ENCODE data around the gene TPD52L1. TPM values are rescaled to one million over a fixed set of nuclear protein-coding genes. Genes with fewer than 3 reads are reported as not detected.

Gene TPD52L1
- total and polyA plus RNA-seq, 2 of the 4 experiments (the other 2 are of a cell fraction), result 10.2 to 13.5 TPM

- no peak overlapping the region for H3K9ac ChIP-seq (ENCODE audit: low read depth, low read length)
- H3K9me3 ChIP-seq (ENCODE audit: control insufficient read depth, insufficient read depth, low read length), result peaks cover under 1% of the 10 kb centered on the region; the same call in 1 of the 2 replicates
- ChIA-PET CTCF (no interaction called here), POLR2A (ENCODE audit: unreplicated experiment) (no interaction called here)
- no peak overlapping the region for H3K14ac ChIP-seq (replicated peaks; ENCODE audit: low read depth, low read length)
- no peak overlapping the region for H2BK20ac ChIP-seq (ENCODE audit: low read depth, low read length)
- H3K18ac ChIP-seq (ENCODE audit: low read depth, low read length), result no peak overlapping the region
- no peak overlapping the region for H2AK9ac ChIP-seq (replicated peaks; ENCODE audit: low read depth, low read length, poor library complexity)
- 0 out of 2 replicates have a peak, but pooled peaks cover 2% of the 10 kb centered on the region for H3K4me1 ChIP-seq (ENCODE audit: control insufficient read depth, insufficient read depth, low read length)
- no peak overlapping the region for H3K27ac ChIP-seq (ENCODE audit: insufficient read depth, low read length)
- H3K27me3 ChIP-seq (ENCODE audit: control insufficient read depth, insufficient read depth, low read length), result no peaks in the 10 kb centered on the region
- H4K8ac ChIP-seq (ENCODE audit: low read depth in 2 of 2, low read length in 2 of 2), result no peak overlapping the region
- DNase-seq (no peak), ATAC-seq (ENCODE audit: low read depth) (no peak)
- no CpG with 5 or more reads among the region's 14 CpGs for WGBS, 2 experiments (ENCODE audit: extremely low coverage in 2 of 2, insufficient read length in 1 of 2)
- dilution Hi-C loops (cut with HindIII; ENCODE audit: low sequenced_read_pairs, unreplicated experiment), result no loop called here
- no peak overlapping the region for H2AK5ac ChIP-seq (ENCODE audit: low read depth, low read length)
- no peak overlapping the region for H2BK15ac ChIP-seq (ENCODE audit: low read depth, low read length)
- no peak for TF ChIP-seq FOS (IDR thresholded peaks at IDR 0.05; ENCODE audit: low read depth, low read length)
- no peak for TF ChIP-seq MXI1 (IDR thresholded peaks at IDR 0.05; ENCODE audit: borderline replicate concordance, low read depth, low read length)
- TF ChIP-seq USF2 (IDR thresholded peaks at IDR 0.05; ENCODE audit: low read depth, low read length), result no peak
- TF ChIP-seq NFE2L2 (IDR thresholded peaks at IDR 0.05; ENCODE audit: low read depth, low read length), result no peak
- TF ChIP-seq MAZ (IDR thresholded peaks at IDR 0.05; ENCODE audit: borderline replicate concordance, low read depth, low read length), result no peak
- no peak for TF ChIP-seq POLR2A (IDR thresholded peaks at IDR 0.05; ENCODE audit: low read depth, low read length)
- TF ChIP-seq CEBPB (IDR thresholded peaks at IDR 0.05; ENCODE audit: low read depth, low read length), result no peak
- TF ChIP-seq BHLHE40 (IDR thresholded peaks at IDR 0.05; ENCODE audit: low read depth, low read length), result no peak
- TF ChIP-seq RFX5 (IDR thresholded peaks at IDR 0.05; ENCODE audit: low read depth, low read length), result no peak
- no peak for TF ChIP-seq RCOR1 (IDR thresholded peaks at IDR 0.05; ENCODE audit: insufficient replicate concordance, low read length)
- TF ChIP-seq, protein P1, sequence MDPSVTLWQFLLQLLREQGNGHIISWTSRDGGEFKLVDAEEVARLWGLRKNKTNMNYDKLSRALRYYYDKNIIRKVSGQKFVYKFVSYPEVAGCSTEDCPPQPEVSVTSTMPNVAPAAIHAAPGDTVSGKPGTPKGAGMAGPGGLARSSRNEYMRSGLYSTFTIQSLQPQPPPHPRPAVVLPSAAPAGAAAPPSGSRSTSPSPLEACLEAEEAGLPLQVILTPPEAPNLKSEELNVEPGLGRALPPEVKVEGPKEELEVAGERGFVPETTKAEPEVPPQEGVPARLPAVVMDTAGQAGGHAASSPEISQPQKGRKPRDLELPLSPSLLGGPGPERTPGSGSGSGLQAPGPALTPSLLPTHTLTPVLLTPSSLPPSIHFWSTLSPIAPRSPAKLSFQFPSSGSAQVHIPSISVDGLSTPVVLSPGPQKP (IDR thresholded peaks at IDR 0.05; ENCODE audit: borderline replicate concordance, low read depth, low read length), result no peak
- TF ChIP-seq RAD21 (IDR thresholded peaks at IDR 0.05; ENCODE audit: low read length), result no peak
- no peaks in the 10 kb centered on the region for H3K79me1 ChIP-seq (ENCODE audit: low read depth in 1 of 2, low read length in 2 of 2)
- no peak overlapping the region for H2BK120ac ChIP-seq (ENCODE audit: low read depth, low read length)
- no peak overlapping the region for H2BK5ac ChIP-seq (ENCODE audit: low read depth, low read length, poor library complexity, severe bottlenecking)
- H4K20me1 ChIP-seq (ENCODE audit: insufficient read depth, low read length), result no peaks in the 10 kb centered on the region
- H4K5ac ChIP-seq (ENCODE audit: low read depth, low read length), result no peak overlapping the region
- no peaks in the 10 kb centered on the region for H3K9me1 ChIP-seq (ENCODE audit: insufficient read depth, low read length)
- BruUV-seq (replicated peaks), result no TSS peak
- H3K23ac ChIP-seq (ENCODE audit: low read depth, low read length), result no peak overlapping the region
- peak overlapping the region; percentile 90 for H2AFZ ChIP-seq (replicated peaks; ENCODE audit: low read length, poor library complexity)
- no peak overlapping the region for H3K4ac ChIP-seq (ENCODE audit: low read depth, low read length)
- H4K91ac ChIP-seq (ENCODE audit: insufficient read depth, low read depth, low read length), result no peak overlapping the region
- H3K36me3 ChIP-seq (ENCODE audit: control insufficient read depth, insufficient read depth, low read length), result no peaks in the 10 kb centered on the region
- H3K56ac ChIP-seq (ENCODE audit: extremely low read depth, insufficient read depth, low read length), result no peak overlapping the region
- H3K4me2 ChIP-seq (ENCODE audit: low read depth, low read length), result no peak overlapping the region
- in situ Hi-C loops (cut with MboI; ENCODE audit: low sequenced_read_pairs), result loop anchor here (10.0 to 25.0 kb wide), 2 partner anchors 150 to 608 kb away; partner anchors contain the start of gene HDDC2
- 0 out of 2 replicates have a peak overlapping the region, but pooled peaks have one; percentile 59 for H3K4me3 ChIP-seq (ENCODE audit: insufficient read depth, low read depth, low read length)
- intact Hi-C loops (cut with micrococcal nuclease), result loop anchor here (5.0 kb wide), 1 partner anchor 613 kb away; no protein-coding TSS in a partner anchor
Observed at GRCh38 chr6:125154761-125155135, 1.2 kb downstream of the TPD52L1 start.

Measured in IMR-90 (cell line).